Hepatocyte (in vitro differentiated cells): ENCODE results near the gene DPAGT1. TPM values are rescaled to one million over a fixed set of nuclear protein-coding genes. Genes with fewer than 3 reads are reported as not detected.

Experiments used
- DNase-seq: peaks from one replicate; pipeline ENCODE4 v3.0.0-alpha.2; 2016; ENCODE audit warnings: low spot score
- H2AFZ ChIP-seq: fragments of 200-600 bp; sonication (generic); 2 replicates; pipeline ENCODE4 v1.6.0; 2016; ENCODE audit warnings: antibody characterized with exemption, mild to moderate bottlenecking
- H3K27ac ChIP-seq: fragments of 200-600 bp; sonication (generic); 2 replicates; pipeline ENCODE4 v1.5.1; 2016; ENCODE audit warnings: mild to moderate bottlenecking
- H3K27me3 ChIP-seq: fragments of 200-600 bp; sonication (generic); 2 replicates; pipeline ENCODE4 v1.6.1; 2016
- H3K36me3 ChIP-seq: fragments of 200-600 bp; sonication (generic); replicated peaks from 2 replicates; pipeline ENCODE4 v1.5.1; 2016; ENCODE audit warnings: low read depth; ENCODE audit not compliant: insufficient read depth
- H3K4me1 ChIP-seq: fragments of 200-600 bp; sonication (generic); 2 replicates; pipeline ENCODE4 v1.5.1; 2016; ENCODE audit warnings: mild to moderate bottlenecking, moderate library complexity; ENCODE audit not compliant: insufficient read depth
- H3K4me2 ChIP-seq: fragments of 200-600 bp; sonication (generic); 2 replicates; pipeline ENCODE4 v1.6.0; 2016
- H3K4me3 ChIP-seq: fragments of 200-600 bp; sonication (generic); 2 replicates; pipeline ENCODE4 v1.5.1; 2016; ENCODE audit warnings: mild to moderate bottlenecking
- H3K79me2 ChIP-seq: fragments of 200-600 bp; sonication (generic); 2 replicates; pipeline ENCODE4 v1.6.0; 2017; ENCODE audit warnings: mild to moderate bottlenecking
- H3K9me2 ChIP-seq: fragments of 200-600 bp; sonication (generic); replicated peaks from 2 replicates; pipeline ENCODE4 v1.6.0; 2017; ENCODE audit warnings: mild to moderate bottlenecking; ENCODE audit not compliant: insufficient read depth
- H3K9me3 ChIP-seq: fragments of 200-600 bp; sonication (generic); 2 replicates; pipeline ENCODE4 v1.5.1; 2016; ENCODE audit warnings: low read depth, mild to moderate bottlenecking
- H4K20me1 ChIP-seq: fragments of 200-600 bp; sonication (generic); 2 replicates; pipeline ENCODE4 v1.6.0; 2016; ENCODE audit warnings: mild to moderate bottlenecking; ENCODE audit not compliant: insufficient read depth, poor library complexity, severe bottlenecking
- CTCF ChIP-seq: fragments of 200-600 bp; sonication (generic); IDR thresholded peaks from 2 replicates; pipeline ENCODE4 v1.5.1; 2016; ENCODE audit warnings: antibody characterized with exemption, mild to moderate bottlenecking; ENCODE audit not compliant: poor library complexity
- EZH2 ChIP-seq: fragments of 200-600 bp; sonication (generic); IDR thresholded peaks from 2 replicates; pipeline ENCODE4 v1.6.1; 2016; ENCODE audit warnings: antibody characterized with exemption, mild to moderate bottlenecking, borderline replicate concordance
- EZH2phosphoT487 ChIP-seq: fragments of 200-600 bp; sonication (generic); IDR thresholded peaks from one replicate; pipeline ENCODE4 v1.6.1; 2018; ENCODE audit warnings: antibody characterized with exemption, mild to moderate bottlenecking, low read depth, moderate library complexity; ENCODE audit not compliant: unreplicated experiment, severe bottlenecking
- WGBS: methylation state at CpG from one replicate; pipeline ENCODE4 v1.1.6; 2016; ENCODE audit warnings: low lambda C conversion rate; ENCODE audit errors: missing lambda C conversion rate; 5-methylcytosine and 5-hydroxymethylcytosine counted together
- polyA plus RNA-seq: library from polyadenylated mRNA; unstranded; fragments of >200 nt; fragmentation: Nextera tagmentation; extraction: Ambion mirVana; gene quantifications from 2 replicates; pipeline ENCODE4 v1.2.1, GENCODE V29; 2016
- total RNA-seq: library from RNA; depleted of rRNA; stranded (reverse); fragments of >200 nt; gene quantifications from 2 replicates; pipeline ENCODE4 v1.2.3, GENCODE V29; 2014

Gene DPAGT1
- total RNA-seq (27.5 and 28.1 TPM in 2 replicates), polyA plus RNA-seq (76.2 and 82.7 TPM in 2 replicates)

GRCh38 chr11:119101759-119102423, at the start of gene DPAGT1:
TSS of gene DPAGT1 (minus strand) at chr11:119101853. CDS start at chr11:119101655, 198 bp downstream.
- peak within 1 kb of the TSS; percentile 97 for H3K27ac ChIP-seq
- peaks cover 19% of the 10 kb centered on the region for H3K79me2 ChIP-seq
- H3K4me1 ChIP-seq, result peaks cover 19% of the 10 kb centered on the region
- H3K4me3 ChIP-seq, result peak within 1 kb of the TSS; percentile 75
- H3K9me3 ChIP-seq, result no peaks in the 10 kb centered on the region
- H3K36me3 ChIP-seq, result no peaks in the 10 kb centered on the region
- H3K27me3 ChIP-seq, result no peaks in the 10 kb centered on the region
- peak; percentile 94 for DNase-seq
- no peaks in the 10 kb centered on the region for H3K9me2 ChIP-seq
- peak within 1 kb of the TSS; percentile 76 for H3K4me2 ChIP-seq
- no peak for TF ChIP-seq CTCF
- TF ChIP-seq EZH2, result no peak
- TF ChIP-seq EZH2phosphoT487, result no peak
- H4K20me1 ChIP-seq, result no peaks in the 10 kb centered on the region
- WGBS, result under 1% methylated on average over 32 of the region's 32 CpGs
- peak within 1 kb of the TSS; percentile 83 for H2AFZ ChIP-seq

GRCh38 chr11:119149786-119150275, 48.2 kb upstream of the DPAGT1 start:
- no peak for DNase-seq
- 14% methylated on average over 13 of the region's 33 CpGs for WGBS
- Histone ChIP-seq H4K20me1 (no peaks in the 10 kb centered on the region), H3K79me2 (no peaks in the 10 kb centered on the region), H3K4me1 (no peaks in the 10 kb centered on the region), H3K27me3 (peaks cover 44% of the 10 kb centered on the region), H3K9me2 (no peaks in the 10 kb centered on the region), H3K27ac (no peak overlapping the region), H3K4me2 (peak overlapping the region; percentile 98), H2AFZ (peak overlapping the region; percentile 71), H3K4me3 (no peak overlapping the region), H3K36me3 (no peaks in the 10 kb centered on the region), H3K9me3 (no peaks in the 10 kb centered on the region)
- TF ChIP-seq CTCF (no peak), EZH2 (no peak), EZH2phosphoT487 (no peak)

- peak within 1 kb of the TSS; percentile 78 for H2AFZ ChIP-seq
- WGBS, result under 1% methylated on average over 33 of the region's 73 CpGs
Observed at GRCh38 chr11:119149018-119149785, 47.5 kb upstream of the DPAGT1 start, which contains the start of gene ABCG4. TSS of gene ABCG4 (plus strand) at chr11:119149052. CDS start at chr11:119149966, 914 bp downstream.

More at GRCh38 chr11:119149018-119149785, 47.5 kb upstream of the DPAGT1 start, which contains the start of gene ABCG4:
- Histone ChIP-seq H4K20me1 (no peaks in the 10 kb centered on the region), H3K4me1 (no peaks in the 10 kb centered on the region), H3K9me3 (no peaks in the 10 kb centered on the region), H3K27me3 (peaks cover 44% of the 10 kb centered on the region), H3K79me2 (no peaks in the 10 kb centered on the region), H3K27ac (no peak within 1 kb of the TSS), H3K36me3 (no peaks in the 10 kb centered on the region), H3K9me2 (no peaks in the 10 kb centered on the region), H3K4me3 (peak within 1 kb of the TSS; percentile 64), H3K4me2 (peak within 1 kb of the TSS; percentile 98)
- peak; percentile 49 for DNase-seq
- TF ChIP-seq CTCF, result no peak
- TF ChIP-seq EZH2phosphoT487, result no peak
- TF ChIP-seq EZH2, result peak; percentile 72
